Measurements from ENCODE around the gene PFDN4.

Gene PFDN4

DNA sequence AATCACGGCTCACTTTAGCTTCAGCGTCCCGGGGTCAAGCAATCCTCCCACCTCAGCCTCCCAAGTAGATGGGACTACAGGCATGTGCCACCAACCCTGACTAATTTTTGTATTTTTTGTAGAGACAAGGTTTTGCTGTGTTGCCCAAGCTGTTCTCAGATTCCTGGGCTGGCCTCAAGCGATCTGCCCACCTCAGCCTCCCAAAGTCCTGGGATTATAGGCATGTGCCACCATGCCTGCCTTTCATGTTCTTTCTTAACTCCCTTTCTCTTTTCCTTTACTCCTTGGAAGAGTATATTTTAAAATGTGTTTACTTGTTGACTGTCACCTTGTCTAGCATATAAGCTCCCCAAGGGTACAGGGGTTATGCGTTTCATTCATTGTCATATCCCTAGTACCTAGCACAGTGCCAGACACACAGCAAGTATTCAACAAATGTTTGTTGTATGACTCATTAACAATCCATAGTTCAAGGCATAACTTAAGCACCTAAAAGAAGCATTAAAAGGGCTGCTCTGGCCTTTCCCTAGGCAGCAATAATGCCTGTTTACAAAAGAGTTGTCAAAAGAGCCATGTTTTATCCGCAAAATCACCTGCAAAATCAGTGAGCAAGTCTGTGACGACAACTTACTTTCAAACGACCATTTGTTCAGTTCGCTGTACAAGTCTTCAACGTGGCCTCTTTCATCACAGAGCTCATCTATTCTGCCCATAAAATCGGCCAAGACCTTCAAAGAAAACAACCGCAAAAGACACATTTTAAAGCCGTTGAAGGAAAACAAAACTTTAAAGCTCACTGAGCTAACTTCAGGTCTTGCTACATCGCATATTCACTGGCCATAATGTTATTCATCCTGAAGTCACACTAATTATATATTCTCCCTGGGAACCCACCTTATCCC lies 38.7 kb upstream of the PFDN4 start (continued):
- TF ChIP-seq, protein P1, sequence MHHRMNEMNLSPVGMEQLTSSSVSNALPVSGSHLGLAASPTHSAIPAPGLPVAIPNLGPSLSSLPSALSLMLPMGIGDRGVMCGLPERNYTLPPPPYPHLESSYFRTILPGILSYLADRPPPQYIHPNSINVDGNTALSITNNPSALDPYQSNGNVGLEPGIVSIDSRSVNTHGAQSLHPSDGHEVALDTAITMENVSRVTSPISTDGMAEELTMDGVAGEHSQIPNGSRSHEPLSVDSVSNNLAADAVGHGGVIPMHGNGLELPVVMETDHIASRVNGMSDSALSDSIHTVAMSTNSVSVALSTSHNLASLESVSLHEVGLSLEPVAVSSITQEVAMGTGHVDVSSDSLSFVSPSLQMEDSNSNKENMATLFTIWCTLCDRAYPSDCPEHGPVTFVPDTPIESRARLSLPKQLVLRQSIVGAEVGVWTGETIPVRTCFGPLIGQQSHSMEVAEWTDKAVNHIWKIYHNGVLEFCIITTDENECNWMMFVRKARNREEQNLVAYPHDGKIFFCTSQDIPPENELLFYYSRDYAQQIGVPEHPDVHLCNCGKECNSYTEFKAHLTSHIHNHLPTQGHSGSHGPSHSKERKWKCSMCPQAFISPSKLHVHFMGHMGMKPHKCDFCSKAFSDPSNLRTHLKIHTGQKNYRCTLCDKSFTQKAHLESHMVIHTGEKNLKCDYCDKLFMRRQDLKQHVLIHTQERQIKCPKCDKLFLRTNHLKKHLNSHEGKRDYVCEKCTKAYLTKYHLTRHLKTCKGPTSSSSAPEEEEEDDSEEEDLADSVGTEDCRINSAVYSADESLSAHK (tag by site-specific recombination; IDR thresholded peaks at IDR 0.05) = no peak
- TF ChIP-seq ZNF843 (tag by site-specific recombination; IDR thresholded peaks at IDR 0.05) (no peak), ZSCAN23 (tag by site-specific recombination; IDR thresholded peaks at IDR 0.05) (no peak), ZNF501 (tag by site-specific recombination; IDR thresholded peaks at IDR 0.05) (no peak), ZNF76 (tag by site-specific recombination; IDR thresholded peaks at IDR 0.05; ENCODE audit: borderline replicate concordance, low read depth) (no peak), BCL11B (tag by site-specific recombination; IDR thresholded peaks at IDR 0.05; ENCODE audit: low read depth) (no peak), ZNF175 (tag by site-specific recombination; IDR thresholded peaks at IDR 0.05) (no peak), ZNF221 (tag by site-specific recombination; IDR thresholded peaks at IDR 0.05; ENCODE audit: borderline replicate concordance) (no peak), ZNF366 (tag by site-specific recombination; conservative IDR thresholded peaks at IDR 0.05) (no peak), ZNF530 (tag by site-specific recombination; IDR thresholded peaks at IDR 0.05; ENCODE audit: low read depth) (no peak), ZNF768 (tag by site-specific recombination; IDR thresholded peaks at IDR 0.05) (no peak), ZNF701 (tag by site-specific recombination; IDR thresholded peaks at IDR 0.05) (no peak), MZF1 (tag by site-specific recombination; IDR thresholded peaks at IDR 0.05; ENCODE audit: borderline replicate concordance) (no peak), ZNF610 (tag by site-specific recombination; IDR thresholded peaks at IDR 0.05; ENCODE audit: borderline replicate concordance) (no peak), ZNF155 (tag by site-specific recombination; IDR thresholded peaks at IDR 0.05) (no peak), ZNF555 (tag by site-specific recombination; conservative IDR thresholded peaks at IDR 0.05) (no peak), RBAK (tag by site-specific recombination; IDR thresholded peaks at IDR 0.05) (no peak), ZNF629 (tag by site-specific recombination; IDR thresholded peaks at IDR 0.05) (peak; percentile 64; the same call in 1 of the 2 replicates), SALL2 (tag by site-specific recombination; IDR thresholded peaks at IDR 0.05; ENCODE audit: borderline replicate concordance) (no peak)
- TF ChIP-seq, protein P2, sequence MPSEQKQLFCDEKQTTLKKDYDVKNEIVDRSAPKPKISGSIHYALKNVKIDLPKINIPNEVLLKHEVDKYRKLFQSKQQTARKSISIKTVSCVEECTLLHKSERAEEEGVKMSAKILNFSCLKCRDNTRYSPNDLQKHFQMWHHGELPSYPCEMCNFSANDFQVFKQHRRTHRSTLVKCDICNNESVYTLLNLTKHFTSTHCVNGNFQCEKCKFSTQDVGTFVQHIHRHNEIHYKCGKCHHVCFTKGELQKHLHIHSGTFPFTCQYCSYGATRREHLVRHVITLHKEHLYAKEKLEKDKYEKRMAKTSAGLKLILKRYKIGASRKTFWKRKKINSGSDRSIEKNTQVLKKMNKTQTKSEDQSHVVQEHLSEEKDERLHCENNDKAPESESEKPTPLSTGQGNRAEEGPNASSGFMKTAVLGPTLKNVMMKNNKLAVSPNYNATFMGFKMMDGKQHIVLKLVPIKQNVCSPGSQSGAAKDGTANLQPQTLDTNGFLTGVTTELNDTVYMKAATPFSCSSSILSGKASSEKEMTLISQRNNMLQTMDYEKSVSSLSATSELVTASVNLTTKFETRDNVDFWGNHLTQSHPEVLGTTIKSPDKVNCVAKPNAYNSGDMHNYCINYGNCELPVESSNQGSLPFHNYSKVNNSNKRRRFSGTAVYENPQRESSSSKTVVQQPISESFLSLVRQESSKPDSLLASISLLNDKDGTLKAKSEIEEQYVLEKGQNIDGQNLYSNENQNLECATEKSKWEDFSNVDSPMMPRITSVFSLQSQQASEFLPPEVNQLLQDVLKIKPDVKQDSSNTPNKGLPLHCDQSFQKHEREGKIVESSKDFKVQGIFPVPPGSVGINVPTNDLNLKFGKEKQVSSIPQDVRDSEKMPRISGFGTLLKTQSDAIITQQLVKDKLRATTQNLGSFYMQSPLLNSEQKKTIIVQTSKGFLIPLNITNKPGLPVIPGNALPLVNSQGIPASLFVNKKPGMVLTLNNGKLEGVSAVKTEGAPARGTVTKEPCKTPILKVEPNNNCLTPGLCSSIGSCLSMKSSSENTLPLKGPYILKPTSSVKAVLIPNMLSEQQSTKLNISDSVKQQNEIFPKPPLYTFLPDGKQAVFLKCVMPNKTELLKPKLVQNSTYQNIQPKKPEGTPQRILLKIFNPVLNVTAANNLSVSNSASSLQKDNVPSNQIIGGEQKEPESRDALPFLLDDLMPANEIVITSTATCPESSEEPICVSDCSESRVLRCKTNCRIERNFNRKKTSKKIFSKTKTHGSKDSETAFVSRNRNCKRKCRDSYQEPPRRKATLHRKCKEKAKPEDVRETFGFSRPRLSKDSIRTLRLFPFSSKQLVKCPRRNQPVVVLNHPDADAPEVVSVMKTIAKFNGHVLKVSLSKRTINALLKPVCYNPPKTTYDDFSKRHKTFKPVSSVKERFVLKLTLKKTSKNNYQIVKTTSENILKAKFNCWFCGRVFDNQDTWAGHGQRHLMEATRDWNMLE (tag by site-specific recombination; conservative IDR thresholded peaks at IDR 0.05; ENCODE audit: low read depth) = no peak
- TF ChIP-seq, protein P3, sequence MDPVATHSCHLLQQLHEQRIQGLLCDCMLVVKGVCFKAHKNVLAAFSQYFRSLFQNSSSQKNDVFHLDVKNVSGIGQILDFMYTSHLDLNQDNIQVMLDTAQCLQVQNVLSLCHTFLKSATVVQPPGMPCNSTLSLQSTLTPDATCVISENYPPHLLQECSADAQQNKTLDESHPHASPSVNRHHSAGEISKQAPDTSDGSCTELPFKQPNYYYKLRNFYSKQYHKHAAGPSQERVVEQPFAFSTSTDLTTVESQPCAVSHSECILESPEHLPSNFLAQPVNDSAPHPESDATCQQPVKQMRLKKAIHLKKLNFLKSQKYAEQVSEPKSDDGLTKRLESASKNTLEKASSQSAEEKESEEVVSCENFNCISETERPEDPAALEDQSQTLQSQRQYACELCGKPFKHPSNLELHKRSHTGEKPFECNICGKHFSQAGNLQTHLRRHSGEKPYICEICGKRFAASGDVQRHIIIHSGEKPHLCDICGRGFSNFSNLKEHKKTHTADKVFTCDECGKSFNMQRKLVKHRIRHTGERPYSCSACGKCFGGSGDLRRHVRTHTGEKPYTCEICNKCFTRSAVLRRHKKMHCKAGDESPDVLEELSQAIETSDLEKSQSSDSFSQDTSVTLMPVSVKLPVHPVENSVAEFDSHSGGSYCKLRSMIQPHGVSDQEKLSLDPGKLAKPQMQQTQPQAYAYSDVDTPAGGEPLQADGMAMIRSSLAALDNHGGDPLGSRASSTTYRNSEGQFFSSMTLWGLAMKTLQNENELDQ (tag by site-specific recombination; IDR thresholded peaks at IDR 0.05; ENCODE audit: low read depth) = no peak
- TF ChIP-seq, protein P4, sequence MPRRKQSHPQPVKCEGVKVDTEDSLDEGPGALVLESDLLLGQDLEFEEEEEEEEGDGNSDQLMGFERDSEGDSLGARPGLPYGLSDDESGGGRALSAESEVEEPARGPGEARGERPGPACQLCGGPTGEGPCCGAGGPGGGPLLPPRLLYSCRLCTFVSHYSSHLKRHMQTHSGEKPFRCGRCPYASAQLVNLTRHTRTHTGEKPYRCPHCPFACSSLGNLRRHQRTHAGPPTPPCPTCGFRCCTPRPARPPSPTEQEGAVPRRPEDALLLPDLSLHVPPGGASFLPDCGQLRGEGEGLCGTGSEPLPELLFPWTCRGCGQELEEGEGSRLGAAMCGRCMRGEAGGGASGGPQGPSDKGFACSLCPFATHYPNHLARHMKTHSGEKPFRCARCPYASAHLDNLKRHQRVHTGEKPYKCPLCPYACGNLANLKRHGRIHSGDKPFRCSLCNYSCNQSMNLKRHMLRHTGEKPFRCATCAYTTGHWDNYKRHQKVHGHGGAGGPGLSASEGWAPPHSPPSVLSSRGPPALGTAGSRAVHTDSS (tag by site-specific recombination; IDR thresholded peaks at IDR 0.05) = no peak
- TF ChIP-seq, protein P5, sequence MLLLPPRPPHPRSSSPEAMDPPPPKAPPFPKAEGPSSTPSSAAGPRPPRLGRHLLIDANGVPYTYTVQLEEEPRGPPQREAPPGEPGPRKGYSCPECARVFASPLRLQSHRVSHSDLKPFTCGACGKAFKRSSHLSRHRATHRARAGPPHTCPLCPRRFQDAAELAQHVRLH (tag by site-specific recombination; IDR thresholded peaks at IDR 0.05) = no peak
- TF ChIP-seq, protein P6, sequence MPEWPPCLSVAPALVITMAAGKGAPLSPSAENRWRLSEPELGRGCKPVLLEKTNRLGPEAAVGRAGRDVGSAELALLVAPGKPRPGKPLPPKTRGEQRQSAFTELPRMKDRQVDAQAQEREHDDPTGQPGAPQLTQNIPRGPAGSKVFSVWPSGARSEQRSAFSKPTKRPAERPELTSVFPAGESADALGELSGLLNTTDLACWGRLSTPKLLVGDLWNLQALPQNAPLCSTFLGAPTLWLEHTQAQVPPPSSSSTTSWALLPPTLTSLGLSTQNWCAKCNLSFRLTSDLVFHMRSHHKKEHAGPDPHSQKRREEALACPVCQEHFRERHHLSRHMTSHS (tag by site-specific recombination; IDR thresholded peaks at IDR 0.05) = no peak

Measured in HEK293 (cell line).